ENCODE measurements around the gene GPR18.
A peak's percentile ranks its signal among the peaks of the same experiment; 100 is the strongest.
"Not testable (repeated sequence)": the region's sequence is repeated elsewhere in the genome, so short reads cannot be mapped to it uniquely, and the experiment has no call there.

The GPR18 gene

GRCh38 chr13:99227909-99228688 lies 30.1 kb downstream of the GPR18 start:
- DNase-seq = no peak

GRCh38 chr13:99227331-99227900 lies 30.8 kb downstream of the GPR18 start:
- DNase-seq = no peak

GRCh38 chr13:99226513-99226912 lies 31.7 kb downstream of the GPR18 start:
- no peak for DNase-seq

GRCh38 chr13:99225078-99225477 lies 33.1 kb downstream of the GPR18 start:
- no peak for DNase-seq

GRCh38 chr13:99224021-99224420 lies 34.2 kb downstream of the GPR18 start:
- no peak for DNase-seq

GRCh38 chr13:99223587-99223986 lies 34.6 kb downstream of the GPR18 start:
- no peak for DNase-seq

GRCh38 chr13:99221567-99222239 lies 36.5 kb downstream of the GPR18 start:
- no peak for DNase-seq

GRCh38 chr13:99220199-99220935 lies 37.8 kb downstream of the GPR18 start:
- no peak for DNase-seq

GRCh38 chr13:99218969-99219368 lies 39.2 kb downstream of the GPR18 start:
- peak; percentile 50 for DNase-seq

- no peak for DNase-seq
Observed at GRCh38 chr13:99218545-99218944, 39.6 kb downstream of the GPR18 start.

- no peak for DNase-seq
Observed at GRCh38 chr13:99218126-99218525, 40.1 kb downstream of the GPR18 start.

GRCh38 chr13:99217461-99218110 lies 40.6 kb downstream of the GPR18 start:
- DNase-seq = peak; percentile 48

GRCh38 chr13:99215184-99215830 lies 42.9 kb downstream of the GPR18 start:
- DNase-seq = peak; percentile 71

- no peak for DNase-seq
Observed at GRCh38 chr13:99214731-99215130, 43.4 kb downstream of the GPR18 start.

- peak; percentile 40 for DNase-seq
Observed at GRCh38 chr13:99214232-99214631, 43.9 kb downstream of the GPR18 start.

- DNase-seq = no peak
Observed at GRCh38 chr13:99211421-99212035, 46.7 kb downstream of the GPR18 start.

GRCh38 chr13:99210627-99211026 lies 47.6 kb downstream of the GPR18 start:
- not testable (repeated sequence) for DNase-seq

GRCh38 chr13:99208845-99209527 lies 49.2 kb downstream of the GPR18 start:
- no peak for DNase-seq

- DNase-seq = no peak
Observed at GRCh38 chr13:99208185-99208584, 50.0 kb downstream of the GPR18 start.

- DNase-seq = no peak
Observed at GRCh38 chr13:99207511-99207910, 50.7 kb downstream of the GPR18 start.

- no peak for DNase-seq
Observed at GRCh38 chr13:99206873-99207272, 51.3 kb downstream of the GPR18 start.

Data from activated T-cell treated with anti-CD3 and anti-CD28 coated beads, Interleukin-2, amount 50 U/mL, for 1 hour (primary cell).